HG02885 (cell line): ENCODE results near the gene AGER.
"Not testable (repeated sequence)": the region's sequence is repeated elsewhere in the genome, so short reads cannot be mapped to it uniquely, and the experiment has no call there.

Experiments used
- ATAC-seq: cut with Tn5 transposase; IDR thresholded peaks from one replicate; pipeline ENCODE4 v1.9.1; 2021; ENCODE audit warnings: mild to moderate bottlenecking; ENCODE audit not compliant: unreplicated experiment, poor library complexity

The AGER gene

DNA sequence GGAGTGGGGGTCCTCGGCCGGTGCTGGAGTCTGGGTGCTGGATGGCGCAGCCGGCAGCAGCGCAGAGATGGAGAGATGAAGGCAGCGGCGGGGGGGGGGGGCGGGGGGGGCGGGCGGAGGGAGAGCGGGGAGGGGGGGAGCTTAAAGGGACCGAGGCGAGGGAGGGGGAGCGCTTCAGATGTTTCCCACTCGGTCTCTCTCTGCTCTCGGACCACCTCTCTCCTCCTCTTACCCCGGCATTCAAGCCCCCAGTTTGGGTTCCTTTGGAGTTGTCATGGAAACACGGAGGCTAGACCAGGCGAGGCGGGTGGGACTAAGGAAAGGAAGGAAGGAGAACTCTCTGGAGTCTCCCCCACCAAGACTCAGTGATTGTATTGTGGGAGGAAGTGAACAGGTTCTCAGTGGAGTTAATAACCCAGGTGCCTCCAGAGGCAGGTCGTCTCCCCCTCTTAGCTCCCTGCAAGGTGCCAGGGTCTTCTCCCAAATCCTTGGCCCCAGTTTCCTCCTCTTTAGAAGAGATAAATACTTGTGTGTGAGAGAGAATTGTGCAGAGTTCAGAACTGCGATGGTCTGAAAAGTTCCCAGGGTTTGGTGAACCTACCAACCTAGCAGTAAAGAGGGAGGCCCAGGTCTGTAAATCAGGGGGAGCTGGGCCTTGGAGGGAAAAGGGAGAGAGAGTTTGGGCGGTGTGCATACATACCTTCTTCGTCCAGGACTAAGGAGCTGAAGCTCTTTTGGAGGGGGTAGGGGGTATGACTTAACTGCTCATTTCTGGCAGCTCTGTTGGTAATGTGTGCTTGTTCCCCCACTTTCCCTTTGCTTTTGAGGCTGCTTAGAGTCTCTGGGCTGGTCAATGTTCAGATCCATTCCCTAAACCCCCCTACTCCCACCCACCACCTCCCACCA is 31.9 kb downstream of the AGER start, which contains the start of gene PRRT1:
TSS of gene PRRT1 (minus strand) at position 77 of the 906 bp plus-strand sequence. CDS start 112 bp downstream, outside the sequence.
- no peak for ATAC-seq

DNA sequence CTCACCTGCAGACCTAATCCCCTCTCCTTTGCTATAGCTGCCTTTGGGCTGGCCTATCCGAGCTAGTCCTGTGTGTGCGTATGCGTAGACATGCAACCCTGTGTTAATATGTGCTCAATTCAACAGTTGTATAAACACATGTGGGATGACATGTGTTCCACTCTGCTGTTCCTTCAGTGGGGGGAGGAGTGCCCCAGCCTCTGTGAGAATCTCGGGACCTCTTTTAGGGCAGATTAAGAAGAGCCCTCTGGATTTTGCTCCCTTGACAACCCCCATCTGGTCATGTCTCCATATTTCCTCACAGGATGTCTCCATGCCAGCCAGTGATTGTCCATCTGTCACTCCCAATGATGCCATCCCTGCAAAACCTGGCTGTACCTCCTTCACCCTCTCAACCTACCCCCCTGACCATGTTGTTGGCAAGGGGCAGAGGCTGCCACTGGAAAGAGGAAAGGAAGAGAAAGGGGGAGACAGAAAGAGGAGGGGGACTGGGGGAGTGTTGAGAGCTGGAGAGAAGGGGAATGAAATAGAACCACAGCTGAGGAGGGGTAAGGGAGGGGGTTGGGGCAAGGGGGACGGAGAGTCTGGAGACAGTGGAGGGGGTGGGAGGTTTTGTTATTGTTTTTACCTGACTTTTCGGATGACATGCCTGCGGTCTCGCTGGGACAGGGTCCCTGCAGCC is 32.7 kb downstream of the AGER start:
- ATAC-seq: no peak

DNA sequence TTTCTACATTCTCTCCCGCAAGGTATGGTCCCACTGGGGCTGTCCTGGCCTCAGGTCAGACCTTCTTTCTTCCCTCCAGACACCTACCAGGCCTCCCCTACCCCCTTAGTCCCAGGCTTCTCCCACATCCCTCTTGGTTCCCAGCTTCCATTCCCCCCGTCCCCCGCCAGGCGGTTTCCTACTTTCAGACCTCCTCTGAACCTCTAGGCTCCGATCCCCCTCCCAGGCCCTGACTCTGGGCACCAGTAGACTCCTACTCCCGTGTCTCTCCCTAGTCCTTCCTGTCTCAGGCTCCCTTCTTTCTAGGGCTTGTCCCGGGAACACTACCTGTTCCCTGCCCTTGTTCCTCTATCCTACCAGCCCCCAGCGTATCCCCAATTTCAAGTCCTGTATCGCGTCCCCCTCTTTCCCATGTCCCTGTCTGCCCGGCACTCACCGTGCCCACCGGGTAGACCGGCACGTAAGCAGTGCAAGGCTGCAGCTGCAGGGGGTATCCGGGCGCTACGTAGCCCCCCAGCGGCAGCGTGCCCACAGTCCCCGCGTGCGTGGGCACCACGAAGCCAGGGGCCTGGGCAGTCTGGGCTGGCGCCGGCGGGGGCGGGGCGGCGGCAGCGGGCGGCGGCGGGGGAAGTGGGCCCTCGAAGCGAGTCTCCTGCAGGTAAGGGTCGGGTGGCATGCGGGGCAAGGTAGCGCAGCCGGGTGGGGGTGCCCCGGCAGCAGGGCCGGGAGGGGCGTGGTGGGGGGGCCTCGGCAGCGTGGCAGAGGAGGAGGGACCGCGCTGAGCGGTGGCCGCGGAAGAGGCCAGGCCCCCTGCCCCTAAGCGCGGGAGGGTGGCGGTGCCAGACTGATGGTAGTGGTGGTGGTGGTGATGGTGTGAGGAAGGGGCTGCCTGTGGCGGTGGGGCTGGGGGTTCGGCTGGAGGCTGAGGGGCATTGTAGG is 33.9 kb downstream of the AGER start:
- ATAC-seq: no peak

DNA sequence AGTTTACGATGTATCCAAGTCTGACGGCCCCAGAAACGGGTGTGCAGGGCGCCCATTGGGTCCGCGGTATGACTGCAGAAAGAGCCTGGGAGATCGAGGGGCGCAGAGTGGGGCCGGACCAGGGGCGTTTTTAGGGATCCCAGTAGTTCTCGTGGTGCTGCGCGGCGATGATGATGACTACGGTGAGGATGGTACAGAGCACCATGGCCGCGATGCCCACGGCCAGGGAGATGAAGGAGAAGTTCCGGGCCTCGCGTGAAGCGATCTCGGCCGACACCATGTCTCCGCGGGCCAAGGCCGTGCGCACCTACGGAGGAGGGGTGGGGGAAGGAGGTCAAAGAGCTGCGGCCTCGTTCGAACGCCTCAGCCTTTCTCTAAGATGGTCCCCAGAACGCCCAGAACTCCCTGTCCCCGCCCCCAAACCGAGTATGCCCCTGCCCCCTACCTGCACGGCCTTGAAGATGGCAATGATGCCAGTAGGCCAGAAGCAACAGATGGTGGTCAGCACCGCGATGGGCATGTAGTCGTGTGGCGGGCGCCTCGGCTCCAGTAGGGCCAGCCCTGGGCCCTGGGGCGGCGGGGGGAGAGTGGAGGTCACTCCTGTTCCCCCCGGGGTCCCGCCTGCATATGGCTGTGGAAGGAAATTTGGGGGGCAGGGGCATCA is 34.8 kb downstream of the AGER start:
- ATAC-seq: no peak

DNA sequence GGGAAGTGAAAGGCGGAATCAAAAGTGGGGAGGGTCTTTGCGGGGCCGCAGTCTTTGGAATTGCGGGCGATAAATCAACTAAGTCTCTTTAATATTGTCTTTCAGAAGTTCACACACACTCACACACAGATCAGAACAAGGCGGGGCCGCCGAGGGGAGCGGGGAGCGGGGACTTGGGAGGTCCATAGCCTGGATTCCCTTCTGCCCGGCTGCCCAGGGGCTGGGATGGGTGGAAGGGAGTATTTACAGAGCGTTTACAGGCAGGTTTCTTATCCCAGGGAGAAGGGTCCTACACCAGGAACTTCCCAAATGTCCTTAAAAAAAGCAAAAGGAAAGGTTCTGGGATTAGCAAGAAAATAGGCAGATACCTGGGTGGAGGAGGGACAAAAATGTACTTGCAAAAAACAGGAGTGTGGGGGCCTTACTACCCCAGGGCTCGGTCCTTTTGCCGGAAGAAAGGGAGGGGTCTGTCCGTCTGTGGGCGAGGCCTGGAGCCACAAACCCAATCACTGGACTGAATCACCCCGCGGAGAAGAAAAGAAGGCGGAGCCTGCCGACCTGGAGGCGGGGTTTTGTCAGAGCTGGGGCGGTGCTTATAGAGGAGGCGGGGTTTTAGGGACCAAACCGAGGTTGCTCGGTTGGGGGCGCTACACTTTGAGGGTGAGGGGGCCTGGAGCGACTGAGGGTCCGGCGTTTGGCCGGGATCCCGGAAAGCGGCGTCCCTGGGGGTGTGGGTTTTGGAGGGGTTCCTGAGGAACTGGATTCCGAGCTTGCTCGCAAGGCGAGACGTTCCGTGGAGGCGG is 35.6 kb downstream of the AGER start:
- no peak for ATAC-seq

DNA sequence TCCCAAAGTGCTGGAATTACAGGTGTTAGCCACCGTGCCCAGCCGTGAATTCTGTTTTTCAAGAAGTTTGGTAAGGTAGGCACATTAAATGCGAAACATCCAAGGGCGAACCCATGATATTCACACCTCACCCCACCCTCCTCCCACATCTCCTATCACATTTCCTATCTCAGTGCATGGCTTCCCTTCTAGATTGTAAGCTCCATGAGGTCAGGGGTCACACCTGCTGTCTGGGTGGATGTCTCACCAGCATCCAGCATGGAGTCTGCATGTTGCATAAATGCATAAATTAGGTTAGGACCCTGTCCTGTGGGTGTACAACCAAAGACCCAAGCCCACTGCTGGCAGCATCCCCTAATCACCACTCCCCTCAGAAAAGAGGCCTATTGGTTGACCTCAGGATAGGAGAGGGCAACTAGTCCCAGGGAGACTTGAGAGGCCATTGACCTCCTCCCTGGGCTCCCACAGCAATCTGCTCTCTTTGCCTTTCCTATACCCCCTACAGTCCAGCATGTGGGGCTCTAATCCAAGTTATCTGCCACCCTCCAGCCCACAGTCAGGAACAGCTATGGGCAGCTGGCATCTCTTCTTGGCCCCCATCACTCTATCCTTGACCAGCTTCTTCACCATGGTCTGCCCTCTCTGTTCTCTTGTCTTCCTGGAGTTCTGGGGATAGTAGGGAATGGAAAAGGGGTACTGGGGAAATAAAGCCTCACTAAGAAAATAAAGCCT is 36.5 kb downstream of the AGER start:
- ATAC-seq: no peak

DNA sequence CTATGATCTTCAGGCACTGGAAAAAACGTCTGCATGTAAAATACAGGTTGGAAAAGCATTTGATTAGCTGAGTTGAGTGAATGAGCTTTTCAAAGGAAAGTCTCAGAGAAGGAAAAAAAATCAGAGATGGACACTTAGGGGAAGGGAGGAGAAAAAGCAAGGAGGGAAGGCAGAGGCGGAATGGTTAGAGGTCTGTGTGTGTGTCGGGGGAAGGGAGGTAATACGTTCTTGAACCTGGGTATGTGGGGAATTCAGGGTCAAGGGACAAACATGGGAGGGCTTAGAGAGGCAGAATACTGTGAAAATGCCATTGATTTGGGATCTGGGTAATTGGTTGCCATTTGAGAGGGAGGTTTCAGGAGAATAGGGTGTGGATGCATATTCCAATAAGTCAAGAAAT is 37.4 kb downstream of the AGER start:
- no peak for ATAC-seq

DNA sequence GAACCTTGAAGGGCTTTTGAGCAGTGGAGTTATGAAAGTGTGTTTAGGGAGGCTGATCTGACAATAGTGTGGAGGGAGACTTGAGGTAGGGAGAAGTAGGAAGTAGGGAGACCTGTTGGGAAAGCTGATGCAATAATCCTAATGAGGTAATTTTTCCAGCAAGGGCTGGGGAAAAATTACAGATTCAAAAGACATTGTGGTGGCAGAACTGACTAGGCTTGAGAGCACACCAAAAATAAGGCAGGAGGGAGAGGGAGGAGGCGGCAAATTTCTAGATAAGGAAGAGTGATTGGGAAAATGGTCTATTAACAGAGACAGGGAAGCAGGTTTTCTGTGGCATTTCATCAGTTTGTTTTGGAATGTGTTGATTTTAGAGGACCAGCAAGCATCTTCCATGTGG is 37.8 kb downstream of the AGER start:
- no peak for ATAC-seq

DNA sequence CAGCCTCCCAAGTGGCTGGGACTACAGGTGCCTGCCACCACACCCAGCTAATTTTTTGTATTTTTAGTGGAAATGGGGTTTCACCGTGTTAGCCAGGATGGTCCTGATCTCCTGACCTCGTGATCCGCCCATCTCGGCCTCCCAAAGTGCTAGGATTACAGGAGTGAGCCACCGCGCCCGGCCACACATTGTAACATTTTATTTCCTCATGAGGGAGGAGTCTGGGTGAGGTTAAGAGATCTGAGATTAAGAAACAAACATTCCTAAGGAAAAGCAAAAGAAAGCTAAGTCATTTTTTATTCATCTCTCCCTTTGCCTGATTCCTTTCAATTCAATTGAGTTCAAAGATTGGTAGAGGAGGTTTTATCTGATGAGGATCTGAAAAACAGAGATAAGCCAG is 39.8 kb downstream of the AGER start:
- not testable (repeated sequence) for ATAC-seq

DNA sequence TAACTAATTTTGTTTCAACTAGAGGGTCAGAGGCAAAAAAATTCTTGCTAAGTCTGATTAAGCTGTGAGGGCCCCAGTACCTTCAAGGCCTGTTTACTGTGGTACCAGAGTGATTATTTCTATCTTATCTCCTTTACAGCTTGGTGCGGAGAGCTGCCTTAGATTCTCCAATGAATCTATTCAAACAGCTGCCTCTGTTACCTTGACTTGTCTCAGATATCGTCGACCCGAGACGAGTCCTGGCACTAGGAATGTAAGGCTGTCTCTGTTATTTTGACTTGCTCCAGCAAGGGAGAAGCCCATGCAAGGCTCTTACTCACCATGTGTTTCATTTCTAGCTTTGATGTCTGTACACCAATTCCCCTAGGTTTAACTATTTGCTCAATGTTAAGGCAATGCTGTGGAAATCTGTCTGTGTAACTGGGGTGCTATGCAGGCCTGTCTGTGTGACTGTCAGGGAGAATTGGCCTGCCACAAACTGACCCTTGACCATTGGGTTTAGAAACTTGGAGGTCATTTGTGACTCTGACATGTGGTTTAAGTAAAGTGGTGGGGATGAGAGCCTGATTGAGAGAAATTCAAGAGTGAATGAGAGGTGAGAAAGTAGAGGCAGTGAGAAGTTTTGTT is 43.5 kb downstream of the AGER start:
- no peak for ATAC-seq

DNA sequence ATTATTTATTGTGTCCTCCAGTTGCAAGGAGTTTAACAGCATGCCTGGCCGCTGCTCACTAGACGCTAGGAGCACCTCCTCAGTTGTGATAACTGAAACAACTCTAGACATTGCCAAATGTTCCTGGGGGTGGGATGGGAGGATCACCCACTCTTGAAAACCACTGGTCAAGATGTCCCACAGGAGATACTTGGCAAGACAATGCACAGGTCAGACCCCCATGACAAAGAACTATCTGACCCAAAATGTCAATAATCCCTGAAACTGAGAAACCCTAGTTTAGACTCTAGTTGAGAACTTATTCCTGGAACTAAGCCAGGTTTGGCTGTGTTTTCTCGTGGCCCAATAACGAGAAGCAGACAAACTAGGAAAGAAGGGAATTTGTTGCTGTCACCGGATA is 44.5 kb downstream of the AGER start:
- no peak for ATAC-seq

DNA sequence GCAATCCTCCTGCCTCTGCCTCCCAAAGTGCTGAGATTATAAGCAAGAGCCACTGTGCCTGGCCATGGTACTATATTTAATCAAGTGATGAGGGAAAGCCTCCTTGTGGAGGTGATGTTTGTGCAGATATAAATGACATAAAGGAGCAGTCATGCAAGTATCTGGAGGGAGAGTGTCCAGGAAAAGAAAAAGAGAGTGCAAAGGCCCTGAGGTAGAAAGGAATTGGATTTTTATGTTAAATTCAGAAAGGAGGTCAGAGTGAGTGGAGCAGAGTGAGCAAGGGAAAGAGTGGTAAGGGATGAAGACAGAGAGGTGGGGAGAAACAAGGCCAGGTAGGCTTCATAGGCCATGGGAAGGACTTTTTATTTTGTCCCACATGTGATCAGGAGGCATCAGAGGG is 46.6 kb downstream of the AGER start:
- no peak for ATAC-seq

DNA sequence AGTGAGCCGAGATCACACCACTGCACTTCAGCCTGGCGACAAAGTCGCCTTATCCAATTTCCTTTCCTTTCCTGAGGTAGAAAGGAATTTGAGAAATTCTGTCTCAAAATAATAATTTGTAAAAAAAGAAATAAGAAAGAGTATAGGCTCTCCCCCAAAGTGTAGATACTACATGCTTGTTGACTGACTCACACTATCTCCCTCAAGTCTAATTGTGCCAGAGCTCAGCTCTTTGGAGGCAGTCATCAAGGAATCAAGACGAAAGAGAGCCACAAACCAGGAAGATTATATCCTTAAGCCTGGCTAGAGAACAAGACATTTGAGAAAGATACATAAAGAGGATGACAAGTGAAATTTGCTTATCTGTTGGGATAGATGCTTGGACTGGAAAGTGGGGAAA is 50.3 kb downstream of the AGER start:
- ATAC-seq: no peak

DNA sequence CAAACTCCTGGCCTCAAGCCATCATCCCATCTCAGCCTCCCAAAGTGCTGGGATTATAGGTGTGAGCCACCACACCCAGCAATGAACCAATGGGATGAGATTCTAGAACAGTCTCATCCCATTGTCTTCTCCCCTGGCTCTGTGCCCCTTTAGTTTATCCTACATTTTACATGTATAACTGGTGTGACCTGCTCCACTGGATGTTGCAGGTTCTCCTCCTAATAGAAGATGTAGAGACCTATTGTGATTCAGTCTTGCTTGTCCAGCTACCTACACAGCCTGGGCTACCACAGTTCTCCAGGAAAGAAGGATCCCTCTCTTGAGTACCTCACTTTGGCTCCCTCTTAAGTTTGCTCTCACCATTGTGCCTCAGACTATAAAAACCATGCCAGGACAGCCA is 51.9 kb downstream of the AGER start:
- ATAC-seq: no peak

DNA sequence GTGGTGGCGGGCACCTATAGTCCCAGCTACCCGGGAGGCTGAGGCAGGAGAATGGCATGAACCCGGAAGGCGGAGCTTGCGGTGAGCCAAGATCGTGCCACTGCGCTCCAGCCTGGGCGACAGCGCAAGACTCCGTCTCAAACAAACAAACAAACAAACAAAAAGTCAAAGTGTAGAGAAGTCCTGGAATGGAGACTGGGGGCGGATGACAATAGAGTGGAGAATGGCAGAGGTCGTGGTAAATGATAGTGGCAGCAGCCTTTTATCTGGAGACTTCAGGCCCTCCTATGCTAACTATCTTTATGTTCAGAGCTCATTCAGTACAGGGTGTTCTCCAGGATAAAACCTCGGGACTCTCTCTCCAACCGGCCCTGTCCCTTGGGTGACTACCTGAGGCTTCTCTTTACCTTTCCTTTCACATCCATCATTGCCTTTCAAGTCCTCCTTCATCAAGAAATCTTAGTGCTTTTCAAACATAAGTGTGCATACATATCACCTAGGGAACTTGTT is 52.6 kb downstream of the AGER start:
- ATAC-seq: no peak
